HUES48 (cell line): Measurements from ENCODE around the gene CNIH4.

Experiments
- H3K27ac ChIP-seq: one replicate; pipeline ENCODE4 v1.7.0; 2013; ENCODE audit warnings: low read depth, low read length, inconsistent platforms
- H3K27me3 ChIP-seq: 2 replicates; pipeline ENCODE4 v1.6.1; 2013; ENCODE audit warnings: mild to moderate bottlenecking, low read length; ENCODE audit not compliant: control insufficient read depth, insufficient read depth
- H3K36me3 ChIP-seq: 2 replicates; pipeline ENCODE4 v1.6.1; 2013; ENCODE audit warnings: low read length; ENCODE audit not compliant: control insufficient read depth, insufficient read depth
- H3K4me1 ChIP-seq: 2 replicates; pipeline ENCODE4 v1.6.1; 2013; ENCODE audit warnings: mild to moderate bottlenecking, low read length; ENCODE audit not compliant: control insufficient read depth, insufficient read depth
- H3K4me3 ChIP-seq: 2 replicates; pipeline ENCODE4 v1.5.1; 2013; ENCODE audit warnings: mild to moderate bottlenecking, low read depth, low read length
- H3K9ac ChIP-seq: 2 replicates; pipeline ENCODE4 v1.6.1; 2013; ENCODE audit warnings: mild to moderate bottlenecking, low read depth, low read length, moderate library complexity
- H3K9me3 ChIP-seq: 2 replicates; pipeline ENCODE4 v1.6.1; 2013; ENCODE audit warnings: low read length; ENCODE audit not compliant: control insufficient read depth, insufficient read depth

CNIH4 gene

GRCh38 chr1:224380003-224380402, 23.3 kb downstream of the CNIH4 start:
- Histone ChIP-seq H3K4me1 (no peaks in the 10 kb centered on the region), H3K27ac (no peak overlapping the region), H3K9me3 (no peaks in the 10 kb centered on the region), H3K27me3 (no peaks in the 10 kb centered on the region), H3K9ac (no peak overlapping the region), H3K4me3 (no peak overlapping the region), H3K36me3 (peaks cover 53% of the 10 kb centered on the region)

GRCh38 chr1:224381880-224382548, 25.3 kb downstream of the CNIH4 start:
- Histone ChIP-seq H3K36me3 (peaks cover 49% of the 10 kb centered on the region), H3K9ac (no peak overlapping the region), H3K4me1 (no peaks in the 10 kb centered on the region), H3K27me3 (no peaks in the 10 kb centered on the region), H3K4me3 (no peak overlapping the region), H3K27ac (no peak overlapping the region), H3K9me3 (no peaks in the 10 kb centered on the region)

GRCh38 chr1:224383218-224383617, 26.5 kb downstream of the CNIH4 start:
- Histone ChIP-seq H3K9ac (no peak overlapping the region), H3K4me1 (no peaks in the 10 kb centered on the region), H3K4me3 (no peak overlapping the region), H3K36me3 (peaks cover 50% of the 10 kb centered on the region), H3K27ac (no peak overlapping the region), H3K27me3 (no peaks in the 10 kb centered on the region), H3K9me3 (no peaks in the 10 kb centered on the region)

- Histone ChIP-seq H3K9ac (no peak overlapping the region), H3K27me3 (no peaks in the 10 kb centered on the region), H3K9me3 (no peaks in the 10 kb centered on the region), H3K27ac (peak overlapping the region; percentile 14), H3K4me3 (no peak overlapping the region), H3K36me3 (peaks cover 69% of the 10 kb centered on the region), H3K4me1 (no peaks in the 10 kb centered on the region)
Observed at GRCh38 chr1:224387302-224387912, 30.7 kb downstream of the CNIH4 start.

DNA sequence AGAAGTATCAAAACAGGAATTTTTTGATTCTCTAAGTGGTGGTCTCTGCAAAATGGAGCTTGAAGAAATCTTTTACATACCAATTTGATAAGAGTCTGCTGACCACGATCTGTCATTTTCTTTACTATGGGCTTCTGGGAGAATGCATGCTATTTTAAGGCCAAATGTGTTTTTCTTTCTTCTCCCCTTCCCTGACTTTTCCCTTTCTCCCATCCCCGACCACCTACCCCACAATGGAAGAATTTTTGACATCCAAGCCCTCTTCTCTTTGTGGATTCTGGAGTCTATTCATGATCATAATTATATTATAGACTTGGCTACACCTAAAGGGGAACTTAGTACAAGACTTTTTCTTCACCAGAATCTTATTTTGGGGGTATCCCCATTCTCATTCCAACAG, 31.3 kb downstream of the CNIH4 start:
- H3K27ac ChIP-seq: no peak overlapping the region
- H3K36me3 ChIP-seq: peaks cover 74% of the 10 kb centered on the region
- no peaks in the 10 kb centered on the region for H3K9me3 ChIP-seq
- H3K27me3 ChIP-seq: no peaks in the 10 kb centered on the region
- H3K4me3 ChIP-seq: no peak overlapping the region
- no peak overlapping the region for H3K9ac ChIP-seq
- H3K4me1 ChIP-seq: no peaks in the 10 kb centered on the region

DNA sequence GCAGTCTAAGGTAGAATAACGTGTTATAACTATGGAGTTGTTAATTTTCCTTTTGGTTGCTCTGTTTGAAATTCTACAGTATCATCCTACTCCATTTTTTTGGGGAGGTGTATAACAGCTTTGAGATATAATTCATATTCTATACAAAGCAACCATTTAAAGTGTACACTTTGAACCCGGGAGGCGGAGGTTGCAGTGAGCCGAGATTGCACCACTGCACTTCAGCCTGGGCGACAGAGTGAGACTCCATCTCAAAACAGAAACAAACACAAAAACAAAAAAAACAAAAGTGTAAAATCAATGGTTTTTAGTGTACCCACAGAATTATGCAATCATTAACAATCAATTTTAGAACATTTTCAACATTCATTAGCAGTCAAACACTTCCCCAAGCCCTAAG, 33.8 kb downstream of the CNIH4 start:
- no peak overlapping the region for H3K27ac ChIP-seq
- peaks cover 93% of the 10 kb centered on the region for H3K36me3 ChIP-seq

DNA sequence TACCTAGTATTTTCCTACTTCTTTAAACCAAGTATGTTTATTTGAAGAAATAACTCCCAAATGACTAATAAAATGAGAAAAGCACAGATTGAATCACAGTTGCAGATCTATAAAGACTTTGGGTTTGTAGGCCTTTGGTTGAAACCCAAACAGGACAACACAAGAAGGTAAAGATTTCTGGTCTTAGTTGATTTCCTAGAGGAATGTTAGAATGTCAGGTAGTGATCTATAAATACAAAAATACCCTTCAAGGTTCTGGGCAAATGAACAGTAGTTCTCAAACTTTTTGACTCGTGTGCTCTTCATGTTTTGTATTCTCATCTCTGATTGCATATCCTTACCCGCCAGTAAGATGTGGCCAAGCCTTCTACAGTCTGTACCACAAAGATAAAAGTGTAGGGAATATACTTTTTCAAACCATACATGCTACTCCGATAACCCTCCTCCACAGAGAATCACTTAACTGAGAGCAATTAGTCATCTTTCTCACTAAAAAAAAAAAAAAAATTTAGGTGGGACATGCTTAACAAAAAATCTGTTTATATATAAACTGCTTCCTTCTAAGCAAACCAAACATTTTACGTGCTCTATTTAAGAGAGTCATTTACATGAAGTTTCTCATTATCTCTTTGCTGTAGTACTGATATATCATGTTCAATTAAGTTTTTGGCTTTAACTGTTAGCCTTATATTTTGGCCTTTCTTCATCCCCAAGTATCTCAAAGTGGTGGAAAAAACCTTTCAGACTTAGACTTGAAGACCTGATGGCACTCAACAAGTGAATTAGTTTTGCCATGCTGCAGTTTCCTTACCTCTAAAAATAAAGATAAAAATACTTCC, 36.0 kb downstream of the CNIH4 start:
- Histone ChIP-seq H3K36me3 (peaks cover 96% of the 10 kb centered on the region), H3K9me3 (no peaks in the 10 kb centered on the region), H3K4me3 (no peak overlapping the region), H3K27me3 (no peaks in the 10 kb centered on the region), H3K4me1 (no peaks in the 10 kb centered on the region), H3K27ac (no peak overlapping the region), H3K9ac (no peak overlapping the region)

More for the DNA sequence above, 33.8 kb downstream of the CNIH4 start:
- H3K9me3 ChIP-seq: no peaks in the 10 kb centered on the region
- H3K27me3 ChIP-seq: no peaks in the 10 kb centered on the region
- H3K4me3 ChIP-seq: no peak overlapping the region
- no peak overlapping the region for H3K9ac ChIP-seq
- no peaks in the 10 kb centered on the region for H3K4me1 ChIP-seq

DNA sequence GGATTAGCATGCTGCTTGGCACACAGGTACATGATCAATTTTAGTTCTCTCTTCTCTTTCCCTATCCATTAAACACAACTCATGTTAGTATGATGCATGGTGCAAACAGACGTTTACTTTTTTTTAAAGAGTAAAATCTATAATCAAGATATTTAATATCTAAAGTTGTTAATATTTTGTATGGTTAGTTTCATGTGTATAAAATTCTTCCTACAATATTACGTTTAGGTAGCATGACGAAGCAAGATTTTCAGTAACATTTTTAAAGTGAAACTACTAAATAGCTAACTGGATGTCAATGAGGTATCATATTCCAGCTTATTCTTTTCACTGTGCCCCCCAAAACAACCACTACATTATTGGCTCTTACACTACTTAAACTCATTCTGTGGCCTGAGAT, 36.6 kb downstream of the CNIH4 start:
- Histone ChIP-seq H3K27me3 (no peaks in the 10 kb centered on the region), H3K9ac (no peak overlapping the region), H3K4me3 (no peak overlapping the region), H3K4me1 (no peaks in the 10 kb centered on the region), H3K27ac (no peak overlapping the region), H3K9me3 (no peaks in the 10 kb centered on the region), H3K36me3 (peaks cover 96% of the 10 kb centered on the region)

DNA sequence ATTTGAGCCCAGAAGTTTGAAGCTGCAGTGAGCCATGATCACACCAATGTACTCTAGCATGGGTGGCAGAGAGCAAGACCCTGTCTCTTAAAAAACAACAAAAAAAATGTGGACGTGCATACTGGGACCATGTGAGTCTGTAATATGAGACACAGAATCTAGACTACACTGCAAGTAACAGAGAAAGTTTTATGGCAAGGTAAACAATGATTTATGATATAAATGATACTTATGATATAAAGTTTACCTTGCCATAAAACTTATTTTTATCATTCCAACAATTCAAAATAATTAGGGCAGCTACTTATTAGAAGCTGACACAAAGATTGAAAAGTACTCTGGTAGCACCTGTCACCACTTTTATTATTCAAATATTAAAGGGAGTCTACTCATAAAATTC, 43.2 kb downstream of the CNIH4 start:
- Histone ChIP-seq H3K27me3 (no peaks in the 10 kb centered on the region), H3K27ac (no peak overlapping the region), H3K36me3 (peaks cover 98% of the 10 kb centered on the region), H3K9ac (no peak overlapping the region), H3K9me3 (no peaks in the 10 kb centered on the region), H3K4me1 (no peaks in the 10 kb centered on the region), H3K4me3 (no peak overlapping the region)

GRCh38 chr1:224402472-224403036, 45.9 kb downstream of the CNIH4 start:
- H3K27me3 ChIP-seq: no peaks in the 10 kb centered on the region
- H3K9me3 ChIP-seq: no peaks in the 10 kb centered on the region
- H3K9ac ChIP-seq: no peak overlapping the region
- H3K4me1 ChIP-seq: no peaks in the 10 kb centered on the region; the same call in 1 of the 2 replicates
- H3K27ac ChIP-seq: no peak overlapping the region
- H3K36me3 ChIP-seq: peaks cover 91% of the 10 kb centered on the region
- H3K4me3 ChIP-seq: no peak overlapping the region
